HG03135 (cell line): ENCODE results near the gene SNN.
A peak's percentile ranks its signal among the peaks of the same experiment; 100 is the strongest.

ENCODE experiments used
- ATAC-seq: cut with Tn5 transposase; IDR thresholded peaks from one replicate; pipeline ENCODE4 v1.9.1; 2021; ENCODE audit warnings: mild to moderate bottlenecking, moderate library complexity; ENCODE audit not compliant: unreplicated experiment

SNN gene

DNA sequence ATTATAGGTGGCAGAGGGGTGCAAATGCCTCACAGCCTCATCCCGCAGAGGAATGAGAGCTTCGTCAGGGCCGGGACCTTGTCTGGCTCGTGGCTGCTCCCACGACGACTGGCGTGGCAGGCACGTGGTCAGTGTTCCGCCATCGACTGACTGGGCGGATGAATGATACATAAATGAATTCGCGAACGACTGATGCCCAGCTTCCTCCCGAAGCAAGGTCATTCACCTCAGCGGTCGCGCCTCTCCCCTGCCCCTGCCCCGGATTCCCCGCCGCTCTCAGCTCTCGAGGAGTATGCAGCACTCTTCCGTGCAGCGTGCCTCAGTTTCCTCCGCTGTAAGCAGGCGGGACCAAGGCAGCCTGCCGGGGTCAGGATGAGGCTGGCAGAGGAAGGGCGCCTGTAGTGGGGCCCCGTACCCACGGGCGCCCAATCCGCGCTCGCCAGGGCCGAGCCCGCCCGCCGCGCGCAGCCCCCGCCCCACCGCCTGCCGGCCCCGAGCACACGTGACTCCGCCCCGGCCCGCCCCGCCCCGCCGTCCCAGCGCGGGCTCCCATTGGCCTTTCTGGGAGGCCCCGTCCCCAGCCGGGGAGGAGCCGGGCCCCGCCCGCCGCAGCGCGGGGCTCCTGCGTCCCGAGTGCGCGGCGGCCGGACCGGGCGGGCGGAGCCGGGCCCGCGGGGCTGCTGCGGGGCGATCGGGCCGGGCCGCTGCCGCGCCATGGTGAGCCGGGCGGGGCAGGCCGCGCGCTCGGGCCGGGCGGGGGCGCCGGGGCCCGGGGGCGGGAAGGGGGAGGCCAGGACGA is at the start of gene SNN:
Gene SNN, plus strand, starts transcription at position 632 of the 799 bp plus-strand sequence. CDS start 7,605 bp downstream, outside the sequence.
- peak; percentile 58 for ATAC-seq

- ATAC-seq: no peak
Measured at GRCh38 chr16:11619327-11619851, 48.9 kb upstream of the SNN start.

DNA sequence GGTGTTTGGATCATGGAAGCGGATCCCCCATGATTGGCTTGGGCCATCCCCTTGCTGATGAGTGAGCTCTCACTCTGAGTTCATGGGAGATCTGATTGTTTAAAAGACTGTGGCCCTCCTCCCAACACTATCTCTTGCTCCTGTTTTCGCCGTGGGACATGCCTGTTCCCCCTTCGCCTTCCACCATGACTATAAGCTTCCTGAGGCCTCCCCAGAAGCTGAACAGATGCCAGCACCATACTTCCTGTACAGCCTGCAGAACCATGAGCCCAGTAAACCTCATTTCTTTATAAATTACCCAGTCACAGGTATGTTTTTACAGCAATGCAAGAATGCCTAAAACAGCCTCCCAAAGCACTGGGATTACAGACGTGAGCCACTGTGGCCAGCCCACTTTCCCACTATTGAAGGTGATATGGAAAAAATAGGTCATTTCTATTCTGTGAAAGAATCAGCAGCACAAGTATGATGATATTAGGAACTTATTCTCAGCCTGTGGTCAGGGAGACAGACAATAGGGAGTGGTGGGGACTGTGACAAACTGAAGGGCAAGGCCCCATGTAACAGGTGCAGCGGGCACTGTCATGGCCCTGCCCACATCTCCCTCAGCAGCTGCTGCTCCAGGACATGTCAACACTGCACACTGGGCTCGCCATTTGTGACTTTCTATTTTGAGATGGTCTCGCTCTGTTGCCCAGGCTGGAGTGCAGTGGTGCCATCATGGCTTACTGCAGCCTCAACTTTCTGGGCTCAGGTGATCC is 47.8 kb upstream of the SNN start:
- no peak for ATAC-seq

GRCh38 chr16:11621539-11621919 is 46.7 kb upstream of the SNN start:
- ATAC-seq: no peak

GRCh38 chr16:11621920-11622651 is 46.2 kb upstream of the SNN start:
- ATAC-seq: no peak

DNA sequence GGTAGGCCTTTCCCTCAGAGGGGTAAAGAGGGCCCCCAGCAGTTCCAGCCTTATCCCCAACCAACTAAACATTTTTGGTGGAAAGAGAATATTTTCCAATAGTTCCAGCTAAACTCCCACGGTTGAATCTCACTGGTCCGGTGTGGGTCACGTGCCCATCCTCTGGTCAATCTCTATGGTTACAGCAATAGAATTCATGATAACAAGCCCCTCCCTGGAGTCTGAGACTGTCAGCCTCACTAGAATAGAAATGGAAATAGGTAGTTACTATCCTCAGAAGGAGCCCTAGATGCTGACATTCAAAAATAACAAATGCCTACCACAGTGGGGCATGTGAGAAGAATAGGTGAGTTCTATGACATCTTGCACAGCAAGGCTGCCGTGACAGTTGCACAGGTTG is 44.0 kb upstream of the SNN start:
- ATAC-seq: no peak

DNA sequence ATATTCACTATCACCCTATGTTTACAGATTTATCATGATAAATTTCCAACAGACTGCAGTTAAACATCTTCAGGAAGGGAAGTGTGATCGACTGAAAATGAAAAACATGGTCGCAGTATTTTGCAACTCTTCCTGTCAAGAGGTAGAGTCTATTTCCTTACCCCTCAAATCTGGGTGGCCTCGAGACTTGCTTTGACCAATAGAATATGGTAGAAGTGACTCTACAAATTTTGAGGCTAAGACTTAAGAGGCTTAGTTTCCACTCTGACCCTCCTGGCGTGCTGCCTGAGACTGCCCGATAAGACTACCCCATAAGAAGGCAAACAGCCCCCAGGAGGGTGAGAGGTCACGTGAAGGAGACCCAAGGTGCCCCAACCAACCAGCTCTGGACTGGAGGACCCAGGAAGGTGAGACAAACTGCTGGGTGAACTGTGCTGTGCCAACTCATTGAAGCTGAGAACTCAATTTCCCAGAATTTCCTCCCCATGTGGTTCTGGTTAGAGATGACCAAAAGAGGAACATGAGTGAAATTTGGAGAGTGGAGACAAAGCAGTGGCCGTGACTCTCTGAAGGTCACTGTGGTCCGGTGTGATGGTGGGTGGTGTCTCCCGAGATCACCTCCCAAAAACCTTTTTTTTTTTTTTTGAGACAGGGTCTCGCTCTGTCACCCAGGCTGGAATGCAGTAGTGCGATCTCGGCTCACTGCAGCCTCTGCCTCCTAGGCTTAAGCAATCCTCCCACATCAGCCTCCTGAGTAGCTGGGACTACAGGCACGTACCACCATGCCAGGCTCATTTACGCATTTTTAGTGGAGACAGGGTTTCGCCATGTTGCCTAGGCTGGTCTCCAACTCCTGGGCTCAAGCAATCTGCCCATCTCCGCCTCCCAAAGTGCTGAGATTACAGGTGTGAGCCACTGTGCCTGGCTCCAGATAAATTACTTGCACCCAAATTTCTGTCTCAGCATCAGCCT is 43.3 kb upstream of the SNN start:
- no peak for ATAC-seq

GRCh38 chr16:11625769-11626168 is 42.5 kb upstream of the SNN start:
- no peak for ATAC-seq

- ATAC-seq: no peak
Measured at GRCh38 chr16:11626657-11627291, 41.5 kb upstream of the SNN start.

DNA sequence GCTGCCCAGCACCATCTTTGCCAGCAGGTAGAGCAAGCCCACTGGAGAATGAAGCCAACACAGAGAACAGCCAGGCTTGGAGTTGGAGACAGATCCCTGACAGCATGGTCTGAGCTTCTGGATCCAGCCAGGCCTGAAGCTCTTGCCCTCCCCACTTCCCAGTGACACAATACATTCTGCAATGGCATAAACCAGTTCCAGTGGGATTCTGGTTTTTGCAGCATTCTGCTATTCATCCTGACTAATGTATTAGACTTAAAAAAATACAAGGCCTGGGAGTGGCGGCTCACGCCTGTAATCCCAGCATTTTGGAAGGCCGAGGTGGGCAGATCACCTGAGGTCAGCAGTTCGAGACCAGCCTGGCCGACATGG is 41.0 kb upstream of the SNN start:
- ATAC-seq: no peak

GRCh38 chr16:11627822-11628457 is 40.3 kb upstream of the SNN start:
- no peak for ATAC-seq

GRCh38 chr16:11629071-11630030 is 38.9 kb upstream of the SNN start:
- ATAC-seq: no peak

GRCh38 chr16:11630046-11630767 is 38.0 kb upstream of the SNN start:
- ATAC-seq: no peak

DNA sequence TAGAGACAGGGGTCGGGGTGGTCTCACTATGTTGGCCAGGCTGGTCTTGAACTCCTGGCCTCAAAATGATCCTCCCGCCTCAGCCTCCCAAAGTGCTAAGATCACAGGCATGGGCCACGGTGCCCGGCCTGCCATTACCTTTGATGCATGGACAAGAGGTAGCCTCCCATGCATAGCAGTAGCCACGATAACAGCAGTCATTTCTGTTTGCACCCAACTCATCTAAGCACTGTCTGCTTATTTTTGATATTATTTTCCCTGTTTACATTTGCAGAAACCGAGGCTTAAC is 37.5 kb upstream of the SNN start:
- ATAC-seq: no peak

GRCh38 chr16:11631214-11631613 is 37.0 kb upstream of the SNN start:
- no peak for ATAC-seq

DNA sequence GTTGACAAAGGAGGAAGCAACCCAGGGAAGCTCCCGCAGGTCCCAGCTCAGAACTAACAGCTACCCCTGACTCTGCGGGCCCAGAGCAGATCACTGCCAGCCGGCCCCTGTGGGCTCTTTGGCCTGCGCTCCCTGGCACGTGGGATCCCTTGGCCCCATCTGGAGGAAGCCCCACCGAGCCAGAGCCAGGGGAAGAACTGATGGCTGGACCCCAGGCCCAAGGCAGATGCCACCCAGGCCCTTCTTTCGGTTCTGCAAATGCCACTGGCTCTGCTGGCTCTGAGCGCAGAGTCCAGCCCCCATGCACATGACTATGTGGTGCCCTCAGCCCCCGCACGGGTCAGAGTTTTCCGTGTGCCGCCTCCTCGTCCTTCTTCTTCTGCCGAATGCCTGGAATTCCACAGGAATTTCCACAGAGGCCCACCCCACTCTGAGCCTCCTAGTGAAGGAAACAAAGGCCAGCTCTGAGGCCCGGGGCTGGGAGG is 35.8 kb upstream of the SNN start:
- ATAC-seq: no peak

GRCh38 chr16:11633113-11633512 is 35.1 kb upstream of the SNN start:
- ATAC-seq: no peak

DNA sequence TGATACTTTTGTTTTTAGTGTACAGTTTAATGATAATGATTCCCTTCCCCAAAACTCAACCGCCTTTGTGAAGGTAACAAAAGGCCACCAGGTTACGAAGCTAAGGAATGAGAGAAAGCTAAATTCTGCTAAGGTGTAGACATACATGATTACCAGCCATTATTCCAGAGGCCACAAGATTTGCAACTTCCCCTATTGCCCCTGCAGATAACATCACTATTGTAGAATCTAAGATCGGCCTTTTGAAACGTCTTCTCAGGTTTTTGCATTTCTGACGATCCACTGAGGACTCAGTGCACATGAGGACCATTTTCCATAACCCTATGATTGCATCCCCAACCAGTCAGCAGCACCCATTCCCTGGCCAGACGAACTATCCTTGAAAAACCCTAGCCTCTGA is 33.9 kb upstream of the SNN start:
- no peak for ATAC-seq
